GM18519 (cell line): ENCODE measurements around the gene PTK6.
"Not testable (repeated sequence)": the region's sequence is repeated elsewhere in the genome, so short reads cannot be mapped to it uniquely, and the experiment has no call there.

ENCODE experiments used
- ATAC-seq: cut with Tn5 transposase; IDR thresholded peaks from one replicate; pipeline ENCODE4 v1.9.1; 2021; ENCODE audit warnings: mild to moderate bottlenecking, moderate library complexity; ENCODE audit not compliant: unreplicated experiment, low FRiP score

Gene PTK6

DNA sequence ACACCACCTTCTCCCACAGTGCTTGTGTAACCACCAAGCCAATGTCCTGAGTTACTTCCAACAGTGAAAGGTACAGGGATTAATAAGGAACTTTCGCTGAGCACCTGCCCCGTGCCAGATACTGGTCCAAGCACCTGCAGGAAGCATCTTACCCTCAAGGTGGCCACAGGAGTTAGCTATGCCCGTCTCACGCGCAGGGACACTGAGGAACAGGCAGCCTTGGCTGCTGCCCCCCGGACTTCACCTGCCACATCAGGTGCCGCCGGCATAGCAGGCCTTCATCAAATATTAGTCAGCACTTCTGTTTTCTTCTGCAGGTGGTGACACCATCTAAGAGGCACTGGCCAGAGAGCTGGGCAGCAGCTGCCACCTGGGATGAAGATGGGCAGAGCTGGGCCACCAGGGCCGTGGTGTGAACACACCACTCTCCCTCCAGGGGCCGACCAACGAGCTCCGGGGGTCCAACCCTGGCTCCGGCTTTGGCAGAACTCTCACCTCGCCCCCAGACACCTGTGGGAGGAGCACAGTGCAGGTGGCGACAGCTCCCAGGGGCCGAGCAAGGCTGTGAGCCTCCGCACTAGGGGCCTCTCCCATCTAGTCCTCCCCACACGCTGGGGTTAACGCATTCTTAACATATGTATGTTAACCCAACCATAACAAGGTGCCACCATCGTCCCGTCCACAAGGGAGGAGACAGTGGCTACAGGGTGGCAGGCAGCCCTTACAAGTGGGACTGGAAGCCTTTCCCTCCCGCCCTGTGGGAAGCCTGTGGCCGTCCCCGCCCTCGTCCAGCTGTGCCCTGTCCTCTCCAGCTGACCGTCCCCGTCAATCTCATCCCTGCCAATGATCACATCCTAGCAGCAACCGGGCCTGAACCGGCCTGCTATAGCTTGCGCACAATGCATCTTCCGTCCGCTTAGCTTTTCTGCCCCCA lies 19.5 kb downstream of the PTK6 start:
- ATAC-seq = no peak

- ATAC-seq = not testable (repeated sequence)
These were observed 22.7 kb downstream of the PTK6 start for GRCh38 chr20:63514520-63514919.

- ATAC-seq = no peak
These were observed 24.0 kb downstream of the PTK6 start for GRCh38 chr20:63513207-63513606.

DNA sequence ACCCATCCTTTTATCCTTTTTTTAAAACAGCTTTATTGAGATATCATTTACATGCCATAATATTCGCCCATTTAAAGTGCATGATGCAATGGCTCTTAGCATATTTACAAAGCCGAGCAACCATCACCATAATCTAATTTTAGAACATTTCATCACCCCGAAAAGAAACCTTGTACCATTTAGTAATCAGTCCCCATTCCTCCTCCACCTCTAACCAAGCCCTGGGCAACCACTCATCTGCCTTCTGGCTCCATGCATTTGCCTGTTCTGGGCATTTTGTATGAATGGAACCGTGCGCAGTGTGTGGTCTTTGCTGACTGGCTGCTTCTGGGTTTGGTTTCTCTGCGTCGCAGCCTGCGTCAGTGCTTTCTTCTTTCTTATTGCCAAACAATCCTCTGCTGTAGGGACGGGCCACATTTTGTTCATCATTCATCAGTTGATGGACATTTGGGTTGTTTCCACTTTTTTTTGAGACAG lies 28.1 kb downstream of the PTK6 start:
- no peak for ATAC-seq

DNA sequence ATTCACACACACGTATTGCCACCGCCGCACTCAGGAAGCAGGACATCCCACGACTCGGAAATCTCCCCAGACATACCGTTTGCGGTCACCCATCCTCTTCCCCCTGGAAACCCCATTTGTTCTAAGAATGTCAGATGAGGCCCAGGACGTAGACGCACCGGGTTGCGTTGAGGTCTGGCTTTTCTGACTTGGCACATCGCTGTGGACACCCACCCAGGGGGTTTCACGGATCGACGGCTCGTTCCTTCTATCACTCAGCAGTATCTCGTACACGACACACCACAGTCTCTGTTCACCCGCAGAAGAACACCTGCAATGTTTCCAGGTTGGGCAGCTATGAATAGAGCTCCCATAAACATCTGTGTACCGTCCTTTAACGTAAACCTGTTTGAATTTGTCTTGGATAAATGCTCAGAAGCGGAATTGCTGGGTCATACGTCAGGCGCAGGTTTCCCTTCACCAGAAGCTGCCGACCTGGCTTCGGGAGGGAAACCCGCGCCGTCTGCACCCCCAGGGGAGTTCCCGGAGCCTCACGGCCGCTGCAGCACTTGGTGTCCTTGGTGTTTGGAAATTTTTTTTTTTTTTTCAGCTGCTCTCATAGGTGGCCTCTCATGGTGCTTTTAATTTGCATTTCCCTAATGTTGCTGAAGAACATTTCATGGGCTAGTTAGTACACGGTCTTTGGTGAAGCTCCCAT lies 29.0 kb downstream of the PTK6 start:
- no peak for ATAC-seq

- ATAC-seq = no peak
These were observed 30.0 kb downstream of the PTK6 start for GRCh38 chr20:63507083-63507743.

- ATAC-seq = no peak
These were observed 31.5 kb downstream of the PTK6 start for GRCh38 chr20:63505723-63506122.

DNA sequence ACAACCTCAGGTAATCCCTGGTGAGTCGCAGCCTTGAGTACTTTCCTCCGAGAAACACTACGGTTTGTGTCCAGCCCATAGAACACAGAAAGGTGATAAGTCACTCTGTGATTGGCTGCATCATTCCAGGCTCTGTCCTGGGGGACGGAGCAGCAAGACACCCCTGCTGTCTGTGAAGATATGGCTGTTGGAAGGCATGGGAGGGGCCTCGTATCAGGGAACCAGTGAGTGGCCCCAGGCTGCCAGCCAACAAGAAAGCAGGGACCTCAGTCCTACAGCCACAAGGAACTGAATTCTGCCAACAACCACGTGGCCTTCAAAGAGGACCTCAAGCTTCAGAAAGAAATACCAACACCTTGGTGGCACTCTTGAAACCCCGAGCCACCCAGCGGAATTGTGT lies 31.9 kb downstream of the PTK6 start:
- no peak for ATAC-seq

DNA sequence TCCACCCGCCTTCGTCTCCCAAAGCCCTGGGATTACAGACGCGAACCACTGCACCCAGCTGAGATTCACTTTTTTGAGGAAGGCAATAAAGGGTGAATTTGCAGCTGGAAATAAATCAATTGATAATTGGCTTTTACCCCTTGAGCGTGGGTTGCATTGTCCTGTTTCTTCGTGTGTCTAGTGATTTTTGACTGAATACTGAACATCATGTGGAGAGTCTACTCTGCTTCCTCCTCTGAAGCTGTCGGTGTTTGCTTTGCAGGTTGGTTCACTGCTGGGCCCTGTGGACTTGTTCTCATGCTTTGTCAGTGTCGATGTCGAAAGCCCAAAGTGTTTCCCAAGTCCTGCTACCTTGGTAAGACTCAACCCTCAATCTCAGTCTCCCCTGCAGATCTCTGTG lies 32.5 kb downstream of the PTK6 start:
- no peak for ATAC-seq

DNA sequence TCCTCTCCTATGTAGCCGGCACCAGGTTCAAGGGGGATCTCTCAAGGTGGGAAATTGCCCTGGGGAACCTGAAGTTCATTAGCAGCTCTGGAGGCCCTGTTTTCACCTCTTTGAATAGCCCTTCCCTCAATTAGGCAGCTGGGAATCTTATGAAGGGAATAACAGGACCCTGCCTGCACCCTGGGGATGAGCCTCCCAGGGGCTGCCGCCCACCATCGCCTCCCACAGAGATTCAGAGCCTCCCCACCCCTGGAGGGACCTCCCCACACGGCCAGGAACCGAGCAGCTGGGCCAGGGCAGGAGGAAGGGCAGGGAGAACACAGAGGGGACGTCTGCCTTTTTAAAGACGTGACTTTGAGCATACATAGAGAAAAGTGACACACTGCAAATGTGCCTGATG lies 33.7 kb downstream of the PTK6 start:
- no peak for ATAC-seq

- ATAC-seq = no peak
These were observed 34.5 kb downstream of the PTK6 start for GRCh38 chr20:63502671-63503172.

DNA sequence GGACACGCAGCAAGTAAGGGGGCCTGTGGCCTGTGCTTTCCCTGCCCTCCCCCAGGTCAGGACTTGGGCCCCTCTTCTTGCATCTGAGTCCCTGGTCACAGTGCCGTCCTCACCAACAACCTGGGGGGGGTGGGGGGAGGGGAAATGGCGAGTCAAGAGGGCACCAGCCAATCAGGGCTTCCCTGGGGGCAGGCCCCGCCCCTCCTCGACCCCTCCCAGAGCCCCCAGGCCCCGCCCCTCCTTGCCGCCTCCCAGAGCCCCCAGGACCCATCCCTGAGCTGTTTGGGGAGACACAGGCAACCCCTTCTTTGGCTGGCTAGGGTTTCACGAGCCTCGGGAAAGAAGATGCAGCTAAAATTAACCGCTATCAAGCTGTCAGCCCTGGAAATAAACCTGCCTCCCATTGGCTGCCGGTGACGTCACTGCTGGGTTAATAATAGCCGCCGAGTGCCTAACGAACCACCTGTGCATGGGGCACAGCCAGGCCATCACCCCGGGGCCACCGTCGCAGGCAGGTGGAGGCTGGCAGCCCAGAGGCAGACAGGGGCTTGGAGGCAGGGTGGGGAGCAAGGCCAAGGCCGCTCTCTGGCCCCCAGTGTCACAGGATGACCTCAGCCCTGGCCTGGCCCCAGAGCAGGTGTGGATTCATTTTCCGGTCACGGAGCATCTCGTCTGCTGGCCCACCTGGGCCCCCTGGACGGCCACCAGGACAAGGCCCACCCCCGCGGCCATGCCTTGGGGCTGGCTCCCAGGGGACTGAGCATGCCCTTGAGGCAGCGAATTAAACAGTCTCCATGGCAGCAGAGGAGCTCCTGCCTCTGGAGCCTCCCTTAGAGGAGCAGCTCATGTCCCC lies 35.1 kb downstream of the PTK6 start:
- no peak for ATAC-seq

GRCh38 chr20:63500902-63501817 lies 36.0 kb downstream of the PTK6 start:
- ATAC-seq = no peak

GRCh38 chr20:63500151-63500901 lies 36.9 kb downstream of the PTK6 start:
- ATAC-seq = no peak

- ATAC-seq = no peak
These were observed 37.7 kb downstream of the PTK6 start for GRCh38 chr20:63499338-63499969.

DNA sequence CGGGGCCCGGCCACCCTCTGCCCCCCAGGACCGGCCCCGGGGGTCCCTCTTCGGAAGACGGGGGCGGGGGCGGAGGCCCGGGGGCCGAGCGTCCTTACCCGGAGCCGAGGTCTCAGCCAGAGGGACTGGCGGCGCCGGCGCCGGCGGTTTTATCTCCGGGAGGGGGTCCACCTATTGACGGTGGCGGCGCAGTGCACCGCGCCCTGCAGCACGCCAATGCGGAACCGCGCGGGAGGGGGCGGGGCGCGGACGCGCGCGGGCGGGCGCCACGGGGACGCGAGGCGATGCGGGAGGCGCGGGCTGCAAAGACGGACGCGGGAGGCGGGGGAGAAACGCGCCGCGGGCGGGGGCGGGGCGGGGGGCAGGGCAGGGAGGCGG lies 38.2 kb downstream of the PTK6 start, which contains the start of gene EEF1A2:
EEF1A2 (minus strand) TSS at position 124 of the 378 bp plus-strand sequence. CDS start 1,320 bp downstream, outside the sequence.
- ATAC-seq = no peak
